SIG-M5 (cell line): Measurements from ENCODE around the gene EFCAB8.

Experiments
- DNase-seq: peaks from one replicate; lab custom pipeline; 2025; lab: John Stamatoyannopoulos, UW

The EFCAB8 gene

GRCh38 chr20:33009214-33010132 lies 150.8 kb downstream of the EFCAB8 start:
- no peak for DNase-seq

GRCh38 chr20:33010133-33010504 lies 151.4 kb downstream of the EFCAB8 start:
- DNase-seq, result no peak

- DNase-seq, result no peak
These were observed 152.1 kb downstream of the EFCAB8 start for GRCh38 chr20:33010674-33011449.
